ENCODE measurements around the gene OAS3.
"Not testable (repeated sequence)": the region's sequence is repeated elsewhere in the genome, so short reads cannot be mapped to it uniquely, and the experiment has no call there.

OAS3 gene

DNA sequence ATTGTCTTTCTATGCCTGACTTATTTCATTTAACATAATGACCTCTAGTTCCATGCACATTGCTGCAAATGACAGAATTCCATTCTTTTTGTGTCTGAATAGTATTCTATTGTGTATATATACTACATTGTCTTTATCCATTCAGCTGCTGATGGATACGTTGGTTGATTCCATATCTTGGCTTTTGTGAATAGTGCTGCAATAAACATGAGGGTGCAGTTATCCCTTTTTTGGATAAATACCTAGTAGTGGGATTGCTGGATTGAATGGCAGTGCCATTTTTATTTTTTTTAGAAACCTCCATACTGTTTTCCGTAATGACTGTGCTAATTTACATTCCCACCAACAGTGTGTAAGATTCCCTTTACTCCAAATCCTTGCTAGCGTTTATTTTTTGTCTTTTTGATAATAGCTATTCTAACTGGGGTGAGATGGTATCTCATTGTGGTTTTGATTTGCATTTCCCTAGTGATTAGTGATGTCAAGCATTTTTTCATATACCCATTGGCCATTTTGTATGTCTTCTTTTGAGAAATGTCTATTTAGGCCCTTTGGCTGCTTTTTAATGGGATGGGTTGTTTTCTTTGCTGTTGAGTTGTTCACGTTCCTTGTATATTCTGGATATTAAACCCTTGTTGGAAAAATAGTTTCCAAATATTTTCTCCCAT lies 42.4 kb downstream of the OAS3 start:
- DNase-seq (ENCODE audit: low read depth in 2 of 2), result no peak

DNA sequence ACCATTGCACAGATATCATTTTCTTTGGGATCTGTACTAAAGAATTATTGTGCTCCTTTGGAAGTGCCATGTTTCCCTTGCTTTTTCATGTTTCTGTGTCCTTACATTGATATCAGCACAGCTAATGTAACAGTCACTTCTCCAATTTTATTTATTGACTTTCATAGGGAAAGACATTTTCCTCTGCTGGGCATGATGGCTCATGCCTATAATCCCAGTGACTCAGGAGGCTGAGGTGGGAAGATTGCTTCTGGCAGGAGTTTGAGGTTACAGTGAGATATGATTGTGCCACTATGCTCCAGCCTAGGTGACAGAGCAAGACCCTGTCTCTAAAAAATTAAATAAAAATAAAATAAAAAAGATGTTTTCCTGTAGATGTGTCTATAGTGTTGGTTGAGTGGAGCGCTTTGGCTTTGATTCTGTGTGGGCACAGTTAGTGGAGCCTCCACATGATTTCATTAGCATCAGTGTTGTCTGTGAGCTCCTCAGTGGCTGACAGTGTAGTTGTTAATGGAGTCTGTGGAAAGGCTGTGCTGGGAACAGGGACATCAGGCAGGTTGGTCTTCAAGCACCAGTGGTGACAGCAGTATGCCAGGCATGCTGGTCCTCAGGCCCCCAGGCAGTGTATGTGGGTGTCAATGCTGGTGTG lies 47.5 kb downstream of the OAS3 start:
- no peak for DNase-seq (ENCODE audit: low read depth in 2 of 2)

DNA sequence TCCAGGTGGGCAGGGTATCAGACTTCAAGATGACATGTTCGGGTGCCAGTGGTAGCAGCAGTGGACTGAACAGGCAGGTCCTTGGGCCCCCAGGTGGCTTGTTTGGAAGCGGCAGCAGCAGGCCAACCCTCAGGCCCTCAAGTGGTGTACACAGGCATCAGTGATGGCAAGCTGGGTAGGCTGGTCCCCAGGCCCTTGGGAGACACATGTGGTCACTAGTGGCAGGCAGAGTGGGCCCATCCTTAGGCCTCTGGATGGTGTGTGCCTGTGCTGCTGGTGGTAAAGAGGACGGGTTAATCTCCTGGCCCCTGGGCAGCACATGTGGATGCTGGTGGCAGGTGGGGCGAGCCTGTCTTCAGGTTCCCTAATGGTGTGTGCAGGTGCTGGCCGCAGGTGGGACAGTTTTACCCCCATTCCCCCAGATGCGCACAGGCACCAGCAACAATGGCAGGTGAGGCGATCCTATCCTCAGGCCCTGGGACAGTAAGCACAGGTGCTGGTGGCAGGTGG lies 48.1 kb downstream of the OAS3 start:
- no peak for DNase-seq (ENCODE audit: low read depth in 2 of 2)

DNA sequence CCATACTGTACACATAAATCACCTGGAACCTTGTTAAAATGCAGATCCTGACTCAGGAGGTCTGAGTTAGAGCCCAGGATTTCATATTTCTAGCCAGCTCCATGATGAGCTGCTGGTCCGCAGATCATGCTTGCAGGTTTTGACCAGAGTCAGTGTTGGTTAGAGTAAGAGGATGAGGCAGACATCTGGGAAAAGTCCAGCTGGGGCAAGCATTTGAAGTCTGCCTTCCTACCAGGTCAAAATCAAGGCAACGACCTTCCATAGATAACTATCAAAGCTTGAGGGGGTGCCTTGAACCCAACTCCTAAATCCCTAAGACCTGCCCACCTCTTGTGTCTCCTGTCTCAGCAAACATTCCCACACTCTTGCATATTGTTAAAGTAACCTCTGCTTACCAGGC lies 49.3 kb downstream of the OAS3 start:
- no peak for DNase-seq (ENCODE audit: low read depth in 2 of 2)

DNA sequence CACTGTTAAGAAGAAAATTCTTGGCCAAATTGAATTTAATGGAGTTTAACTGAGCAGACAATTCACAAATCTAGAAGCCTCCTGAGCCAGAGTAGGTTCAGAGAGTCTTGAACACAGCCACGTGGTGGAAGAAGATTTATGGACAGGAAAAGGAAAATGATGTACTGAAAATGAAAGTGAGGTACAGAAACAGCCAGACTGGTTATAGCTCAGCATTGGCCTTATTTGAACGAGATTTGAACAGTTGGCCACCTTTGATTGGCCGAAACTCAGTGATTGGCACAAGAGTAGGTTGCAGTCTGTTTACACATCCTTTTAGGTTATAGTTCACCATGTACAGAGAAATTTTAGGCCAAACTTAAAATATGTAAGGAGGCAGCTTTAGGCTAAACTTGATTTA lies 50.0 kb downstream of the OAS3 start:
- DNase-seq (ENCODE audit: low read depth in 2 of 2), result no peak

DNA sequence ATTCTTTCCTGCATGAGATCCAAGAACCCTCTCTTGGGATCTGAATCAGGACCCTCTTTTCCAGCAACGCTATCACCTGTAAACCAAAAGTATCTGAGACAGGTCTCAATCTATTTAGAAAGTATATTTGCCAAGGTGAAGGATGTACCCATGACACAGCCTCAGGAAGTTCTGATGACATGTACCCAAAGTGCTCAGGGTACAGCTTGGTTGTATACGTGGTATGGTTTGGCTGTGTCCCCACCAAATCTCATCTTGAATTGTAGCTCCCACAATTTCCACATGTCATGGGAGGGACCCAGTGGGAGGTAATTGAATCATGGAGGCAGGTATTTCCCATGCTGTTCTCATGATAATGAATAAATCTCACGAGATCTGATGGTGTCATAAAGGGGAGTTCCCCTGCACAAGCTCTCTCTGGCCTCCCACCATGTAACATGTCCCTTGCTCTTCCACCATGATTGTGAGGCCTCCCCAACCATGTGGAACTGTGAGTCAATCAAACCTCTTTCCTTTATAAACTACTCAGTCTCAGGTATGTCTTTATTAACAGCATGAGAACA lies 50.6 kb downstream of the OAS3 start:
- DNase-seq (ENCODE audit: low read depth in 2 of 2), result not testable (repeated sequence)

DNA sequence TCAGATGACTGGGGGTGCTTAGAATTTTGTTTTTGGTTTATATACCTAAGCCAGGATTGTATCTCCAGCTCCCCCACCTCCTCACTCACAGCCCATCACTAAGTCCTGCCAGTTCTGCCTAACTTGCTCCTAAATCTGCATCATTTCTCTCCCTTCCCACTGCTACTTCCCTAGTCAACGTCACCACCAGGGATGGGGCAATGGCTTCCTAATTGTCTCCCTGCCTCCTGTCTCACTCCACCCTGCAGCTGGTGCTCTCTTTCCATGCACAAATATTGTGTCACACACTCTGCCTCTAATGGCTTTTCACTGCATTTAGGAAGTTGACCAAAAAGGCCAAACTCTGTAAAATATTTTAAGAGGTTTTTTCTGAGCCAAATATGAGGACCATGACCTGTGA lies 51.5 kb downstream of the OAS3 start:
- DNase-seq (ENCODE audit: low read depth in 2 of 2), result no peak

DNA sequence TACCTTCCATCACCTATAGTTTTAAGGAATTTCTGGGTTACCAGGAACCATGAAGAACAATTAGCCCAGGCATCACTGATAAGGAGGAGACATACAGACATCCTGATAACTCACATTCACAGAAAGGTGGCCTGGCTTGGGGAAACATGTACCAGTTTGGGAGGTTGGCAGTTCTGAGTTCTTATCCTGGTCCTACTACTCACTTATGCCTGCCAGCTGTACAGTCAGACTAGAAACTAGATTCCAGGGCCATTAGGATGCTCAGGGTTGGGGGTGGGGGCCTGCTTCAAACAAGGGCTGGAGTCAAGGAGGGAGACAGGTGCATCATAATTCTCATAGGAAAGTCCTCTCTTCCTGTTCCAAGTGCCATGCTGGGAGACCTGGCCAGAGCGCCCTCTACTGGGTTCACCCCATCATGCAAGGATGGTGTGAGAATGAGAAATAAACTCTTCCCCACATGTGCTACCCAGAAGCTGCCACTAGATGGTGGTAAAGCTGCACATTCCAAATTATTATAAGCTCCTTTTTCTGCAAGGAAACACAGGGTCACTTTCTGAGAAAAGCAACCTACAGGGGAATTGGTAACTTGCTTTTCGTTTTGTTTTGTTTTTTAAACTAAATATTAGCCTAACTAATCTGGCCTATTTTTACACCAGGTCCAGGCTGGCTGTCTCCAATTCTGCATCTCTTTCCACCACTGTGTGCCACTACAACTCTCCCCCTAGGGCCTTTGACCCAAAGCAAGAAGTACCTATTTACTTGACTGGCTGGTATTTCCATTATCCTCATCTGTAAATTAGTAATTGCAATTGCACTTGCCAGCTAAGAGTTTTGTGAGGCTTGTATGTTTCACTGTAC lies 54.5 kb downstream of the OAS3 start:
- DNase-seq (ENCODE audit: low read depth in 2 of 2), result peak in 1 of 2 experiments; percentile 60

DNA sequence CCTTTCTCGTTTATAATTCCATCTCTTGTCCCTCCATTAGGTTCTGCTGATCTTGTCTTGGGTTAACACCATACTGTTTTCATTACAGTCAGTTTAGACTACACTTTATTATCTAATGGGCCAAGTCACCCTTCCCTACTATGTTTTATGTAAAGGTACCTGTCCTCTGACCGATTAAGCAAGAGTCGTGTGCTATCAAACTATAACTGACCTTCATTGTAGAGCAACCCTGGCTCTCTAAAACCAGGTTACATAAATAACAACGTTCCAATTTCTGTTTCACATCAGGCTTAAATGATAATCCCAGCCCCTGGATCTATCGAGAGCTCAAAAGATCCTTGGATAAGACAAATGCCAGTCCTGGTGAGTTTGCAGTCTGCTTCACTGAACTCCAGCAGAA lies 56.7 kb downstream of the OAS3 start:
- no peak for DNase-seq (ENCODE audit: low read depth in 2 of 2)

DNA sequence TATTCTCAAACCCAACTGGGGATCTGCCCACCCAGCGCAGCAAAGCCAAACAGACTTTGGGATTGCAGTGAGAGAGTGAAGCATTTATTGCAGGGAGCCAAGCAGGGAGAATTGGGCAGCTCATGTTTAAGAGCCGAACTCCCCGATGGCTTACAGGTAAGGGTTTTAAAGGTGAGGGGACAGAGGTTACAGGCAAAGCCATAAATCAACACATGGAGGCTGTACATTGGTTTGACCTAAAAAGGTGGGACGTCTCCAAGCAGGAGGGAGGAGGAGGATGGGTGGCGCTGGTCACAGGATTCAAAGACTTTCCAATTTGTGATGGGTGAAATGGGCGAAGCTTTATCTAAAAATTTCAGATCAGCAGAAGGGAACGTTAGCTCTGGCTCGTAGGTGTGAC lies 58.2 kb downstream of the OAS3 start:
- DNase-seq (ENCODE audit: low read depth in 2 of 2), result no peak

DNA sequence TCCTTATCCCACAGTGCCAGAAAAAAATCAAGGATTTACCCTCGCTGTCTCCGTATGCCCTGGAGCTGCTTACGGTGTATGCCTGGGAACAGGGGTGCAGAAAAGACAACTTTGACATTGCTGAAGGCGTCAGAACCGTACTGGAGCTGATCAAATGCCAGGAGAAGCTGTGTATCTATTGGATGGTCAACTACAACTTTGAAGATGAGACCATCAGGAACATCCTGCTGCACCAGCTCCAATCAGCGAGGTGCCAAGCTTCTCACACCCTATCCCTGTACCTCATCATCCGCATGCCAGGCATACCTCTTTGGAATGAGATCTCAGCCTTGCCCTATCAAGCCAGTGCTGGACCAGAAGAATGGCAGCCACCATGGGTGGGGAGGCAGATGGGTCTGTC lies 59.2 kb downstream of the OAS3 start:
- no peak for DNase-seq (ENCODE audit: low read depth in 2 of 2)

DNA sequence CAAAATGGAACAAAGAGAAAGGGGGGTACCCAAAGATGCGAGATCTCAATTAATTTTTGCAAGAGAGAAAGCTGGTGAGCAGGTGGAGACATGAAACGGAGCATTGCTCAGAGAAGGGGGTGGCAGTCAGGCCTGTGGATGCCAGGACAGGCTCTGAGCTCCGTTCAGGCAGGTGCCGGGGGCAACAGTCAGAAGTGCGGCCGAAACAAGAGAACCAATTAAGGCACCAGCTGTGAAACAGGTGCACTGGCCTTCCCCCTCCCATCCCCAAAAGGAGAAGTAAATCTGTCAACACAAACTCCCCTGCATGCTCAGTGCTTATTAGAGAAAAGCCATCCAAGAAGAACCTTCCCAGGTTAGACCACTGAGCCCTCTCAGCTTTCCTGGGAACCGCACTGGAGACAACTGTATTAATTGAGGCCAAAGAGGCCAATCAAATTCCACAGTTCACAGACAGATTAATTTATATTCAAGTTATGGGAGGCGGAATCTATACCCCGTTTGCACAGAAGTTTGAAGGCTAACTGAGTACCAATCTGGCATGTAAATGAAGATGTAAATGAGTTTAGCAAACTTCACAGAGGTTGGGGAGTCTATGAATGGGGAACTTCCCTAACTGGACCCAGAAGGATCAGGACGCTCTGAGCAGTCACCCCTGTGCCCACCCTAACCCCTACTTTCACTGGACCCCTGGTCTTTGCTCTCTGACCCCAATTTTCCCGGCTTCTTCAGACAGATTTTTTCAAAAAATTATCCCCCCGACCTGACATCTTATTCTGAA lies 60.9 kb downstream of the OAS3 start:
- DNase-seq (ENCODE audit: low read depth in 2 of 2), result no peak

DNA sequence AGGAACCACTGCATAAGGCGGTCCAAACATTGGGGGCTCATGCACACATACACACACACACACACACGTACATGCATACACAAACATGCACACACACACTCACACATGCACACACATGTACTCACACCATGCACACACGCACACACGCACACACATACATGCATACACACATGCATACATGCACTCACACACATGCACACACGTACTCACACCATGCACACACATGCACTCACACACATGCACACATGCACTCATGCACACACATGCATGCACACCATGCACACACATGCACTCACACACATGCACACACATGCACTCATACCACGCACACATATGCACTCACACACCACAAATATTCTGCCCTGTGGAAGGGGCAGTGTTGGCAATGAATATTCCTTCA lies 62.2 kb downstream of the OAS3 start:
- no peak for DNase-seq (ENCODE audit: low read depth in 2 of 2)

DNA sequence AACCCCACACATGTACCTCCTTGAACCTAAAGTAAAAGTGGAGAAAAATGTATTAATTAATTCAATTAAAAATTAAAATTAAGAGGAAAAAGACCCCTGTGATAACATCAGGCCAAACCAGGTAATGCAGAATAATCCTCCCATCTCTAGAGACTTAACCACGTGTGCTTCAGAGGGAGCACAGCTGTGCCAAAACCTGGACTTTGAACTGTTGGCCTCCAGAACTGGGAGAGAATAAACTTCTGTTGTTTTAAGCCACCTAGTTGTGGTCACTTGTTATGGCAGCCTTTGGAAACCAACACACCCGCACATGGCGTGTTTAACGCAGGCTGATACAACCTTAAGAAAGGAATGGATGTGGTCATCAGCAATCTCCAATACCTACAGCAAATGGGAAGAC lies 63.9 kb downstream of the OAS3 start:
- DNase-seq (ENCODE audit: low read depth in 2 of 2), result no peak

DNA sequence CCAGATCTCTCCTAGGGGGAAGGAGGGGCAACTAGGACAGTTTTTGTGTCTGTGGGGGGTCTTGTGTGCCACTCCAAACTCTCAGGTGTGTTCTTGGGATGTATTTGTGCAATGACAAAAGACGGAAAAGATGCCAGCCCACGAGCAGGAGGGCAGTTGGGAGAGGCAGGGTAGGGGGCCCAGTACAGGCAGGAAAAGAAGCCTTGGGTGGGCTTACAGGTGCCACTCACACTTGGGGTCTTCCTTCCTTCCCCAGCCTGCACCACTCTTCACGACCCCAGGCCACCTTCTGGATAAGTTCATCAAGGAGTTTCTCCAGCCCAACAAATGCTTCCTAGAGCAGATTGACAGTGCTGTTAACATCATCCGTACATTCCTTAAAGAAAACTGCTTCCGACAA lies 64.4 kb downstream of the OAS3 start:
- no peak for DNase-seq (ENCODE audit: low read depth in 2 of 2)

DNA sequence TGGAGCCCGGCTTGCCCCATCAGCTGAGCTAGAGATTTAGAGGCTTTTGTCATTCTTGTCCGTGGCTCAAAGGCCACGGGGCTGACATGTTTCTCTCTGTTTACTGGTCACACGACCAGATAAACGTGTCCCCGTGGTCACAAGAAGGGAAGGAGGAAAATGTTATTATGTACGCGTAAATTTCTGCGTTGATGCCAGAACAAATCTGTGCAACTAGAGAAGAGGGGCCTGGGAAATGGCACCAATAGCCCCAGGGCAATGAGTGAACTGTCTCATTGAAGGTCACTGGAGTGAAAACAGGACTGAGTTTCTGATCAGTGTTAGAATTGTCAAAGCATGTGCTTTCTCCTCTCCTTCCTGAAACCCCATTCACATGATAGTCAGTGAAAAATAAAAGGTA lies 65.4 kb downstream of the OAS3 start:
- no peak for DNase-seq (ENCODE audit: low read depth in 2 of 2)

DNA sequence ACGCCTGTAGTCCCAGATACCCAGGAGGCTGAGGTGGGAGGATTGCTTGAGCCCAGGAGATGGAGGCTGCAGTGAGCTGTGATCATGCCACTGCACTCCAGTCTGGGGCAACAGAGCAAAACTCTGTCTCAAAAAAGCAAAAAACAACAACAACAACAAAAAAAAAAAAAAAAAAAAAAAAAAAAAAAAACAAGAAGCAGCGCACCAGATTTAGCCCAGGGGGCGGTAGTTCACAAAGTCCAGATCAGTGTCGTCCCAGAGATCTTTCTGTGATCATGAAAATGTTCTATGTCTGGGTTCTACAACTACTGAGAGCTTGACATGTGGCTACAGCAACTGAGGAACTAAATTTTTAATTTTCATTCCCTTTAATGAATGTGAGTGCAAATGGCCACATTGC lies 67.5 kb downstream of the OAS3 start:
- DNase-seq (ENCODE audit: low read depth in 2 of 2), result no peak

DNA sequence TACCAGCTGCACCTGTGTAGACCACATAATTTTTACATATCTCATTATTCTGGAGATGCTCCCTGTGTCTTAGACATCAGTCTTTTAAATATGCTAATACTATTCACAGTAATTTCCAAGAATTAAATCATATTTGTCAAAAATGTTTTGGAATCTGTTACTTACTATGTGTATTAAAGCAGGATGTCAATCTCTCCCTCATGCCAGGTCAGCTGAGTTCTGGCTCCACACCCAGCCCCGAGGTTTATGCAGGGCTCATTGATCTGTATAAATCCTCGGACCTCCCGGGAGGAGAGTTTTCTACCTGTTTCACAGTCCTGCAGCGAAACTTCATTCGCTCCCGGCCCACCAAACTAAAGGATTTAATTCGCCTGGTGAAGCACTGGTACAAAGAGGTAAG lies 67.9 kb downstream of the OAS3 start:
- DNase-seq (ENCODE audit: low read depth in 2 of 2), result no peak

DNA sequence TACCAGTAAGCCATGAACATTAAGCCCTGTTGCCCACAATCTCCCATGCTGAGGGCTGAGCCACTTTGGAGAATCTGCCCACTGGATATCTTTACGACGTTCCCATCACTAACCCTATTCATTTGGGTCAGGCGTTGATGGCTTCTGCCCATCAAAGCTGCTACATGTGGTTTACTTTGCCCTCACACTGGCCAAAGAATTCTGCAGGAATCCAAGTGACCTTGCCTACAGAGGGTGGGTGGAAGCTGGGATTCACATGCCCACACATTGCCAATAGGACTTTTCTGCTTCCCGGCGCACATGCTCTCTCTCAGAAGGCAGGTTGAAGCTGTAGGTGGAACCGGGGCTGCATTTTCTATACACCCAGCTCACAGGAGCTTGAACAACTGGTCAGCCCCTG lies 68.4 kb downstream of the OAS3 start:
- DNase-seq (ENCODE audit: low read depth in 2 of 2), result no peak

DNA sequence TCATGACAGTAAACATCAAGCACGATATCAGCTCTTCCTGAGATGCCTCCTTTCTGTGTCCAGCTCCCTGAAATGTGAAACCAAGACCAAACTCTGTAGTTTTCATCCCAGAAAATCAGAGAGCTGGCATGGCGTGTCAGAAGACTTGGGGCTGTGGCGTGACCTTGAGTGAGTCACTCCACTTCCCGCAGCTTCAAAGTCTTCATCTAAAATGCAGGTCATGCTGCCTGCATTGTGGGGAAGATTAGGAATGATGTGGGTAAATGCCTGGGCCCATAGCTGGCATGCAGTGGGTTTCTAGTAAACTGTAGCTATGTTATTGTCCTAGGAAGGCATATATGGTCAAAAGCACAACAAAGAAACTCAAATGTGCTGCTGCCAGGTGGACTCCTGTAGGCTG lies 68.9 kb downstream of the OAS3 start:
- DNase-seq (ENCODE audit: low read depth in 2 of 2), result no peak

DNA sequence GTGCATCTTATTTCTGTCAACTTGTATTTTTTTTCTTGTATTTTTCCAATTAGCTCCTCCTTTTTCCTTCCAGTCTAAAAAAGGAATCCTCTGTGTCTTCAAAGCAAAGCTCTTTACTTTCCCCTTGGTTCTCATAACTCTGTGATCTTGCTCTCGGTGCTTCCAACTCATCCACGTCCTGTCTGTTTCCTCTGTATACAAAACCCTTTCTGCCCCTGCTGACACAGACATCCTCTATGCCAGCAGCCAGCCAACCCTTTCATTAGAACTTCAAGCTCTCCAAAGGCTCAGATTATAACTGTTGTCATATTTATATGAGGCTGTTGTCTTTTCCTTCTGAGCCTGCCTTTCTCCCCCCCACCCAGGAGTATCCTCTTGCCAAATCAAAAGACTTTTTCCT lies 72.4 kb downstream of the OAS3 start:
- DNase-seq (ENCODE audit: low read depth in 2 of 2), result no peak

DNA sequence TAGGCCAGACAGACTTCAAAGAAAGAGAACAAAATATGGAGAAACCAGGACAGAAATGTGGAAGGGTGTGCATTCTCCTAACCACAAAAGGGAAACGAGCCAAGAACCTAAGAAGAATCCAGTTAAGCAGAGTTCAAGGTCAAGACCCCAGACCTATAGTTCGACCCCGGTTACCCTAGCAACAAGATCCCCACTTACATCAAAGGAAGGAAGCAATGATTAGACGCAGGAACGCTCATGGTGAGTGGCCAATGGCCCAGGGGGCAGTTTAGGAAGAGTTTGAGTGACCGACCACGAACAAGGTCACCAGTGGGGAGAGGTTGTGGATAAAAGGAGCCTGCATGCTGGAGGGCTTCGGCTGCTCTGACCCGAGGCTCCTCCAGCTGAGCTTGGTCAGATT lies 76.3 kb downstream of the OAS3 start:
- DNase-seq (ENCODE audit: low read depth in 2 of 2), result no peak
